ENCODE results near the gene LMAN1. TPM values are rescaled to one million over a fixed set of nuclear protein-coding genes. Genes with fewer than 3 reads are reported as not detected.

The LMAN1 gene
- polyA plus RNA-seq, 1 experiment, result 159 TPM

- H3K27me3 ChIP-seq (ENCODE audit: control insufficient read depth, insufficient read depth, low read length), result peaks cover 9% of the 10 kb centered on the region
- DNase-seq (ENCODE audit: low read depth, low spot score), result no peak
- CTCF ChIA-PET, result no interaction called here
- POLR2A ChIA-PET, result no interaction called here
- TF ChIP-seq CTCF (IDR thresholded peaks at IDR 0.05; ENCODE audit: low read depth, low read length), result no peak
- H3K27ac ChIP-seq (ENCODE audit: low read depth, low read length), result no peak overlapping the region
- no peaks in the 10 kb centered on the region for H3K9me3 ChIP-seq (ENCODE audit: control insufficient read depth, insufficient read depth, low read length)
- no peak overlapping the region for H3K4me3 ChIP-seq (ENCODE audit: low read depth, low read length)
Observed at GRCh38 chr18:59385191-59385590, 26.1 kb upstream of the LMAN1 start.

DNA sequence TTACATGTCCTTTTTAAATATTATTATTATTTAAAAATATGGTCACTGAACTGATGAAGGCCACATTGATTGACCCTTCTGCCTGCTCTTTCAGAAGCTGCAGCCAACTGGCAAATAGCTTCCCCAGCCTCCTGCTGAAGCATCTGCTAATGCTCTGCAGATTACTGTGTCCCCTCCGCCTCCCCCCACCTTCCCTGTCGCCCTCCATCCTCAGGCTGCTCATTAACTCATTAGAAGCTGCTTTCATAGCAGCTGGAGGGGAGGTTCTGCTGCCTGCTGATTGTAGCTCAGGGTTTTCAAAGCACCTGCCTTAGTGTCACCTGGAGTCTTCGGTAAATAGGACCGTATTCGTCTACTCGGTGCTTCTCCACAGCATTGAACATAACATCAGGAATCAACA, 24.8 kb upstream of the LMAN1 start:
- CTCF ChIA-PET, result interaction anchor here (0.8 to 1.7 kb wide), 3 partner anchors 13 to 24 kb away, joined by 3 to 15 read pairs (median 3); partner anchors contain the start of gene LMAN1
- H3K27ac ChIP-seq (ENCODE audit: low read depth, low read length), result no peak overlapping the region
- POLR2A ChIA-PET, result no interaction called here
- no peaks in the 10 kb centered on the region for H3K9me3 ChIP-seq (ENCODE audit: control insufficient read depth, insufficient read depth, low read length)
- no peak for TF ChIP-seq CTCF (IDR thresholded peaks at IDR 0.05; ENCODE audit: low read depth, low read length)
- DNase-seq (ENCODE audit: low read depth, low spot score), result no peak
- H3K27me3 ChIP-seq (ENCODE audit: control insufficient read depth, insufficient read depth, low read length), result peaks cover 11% of the 10 kb centered on the region
- no peak overlapping the region for H3K4me3 ChIP-seq (ENCODE audit: low read depth, low read length)

GRCh38 chr18:59382383-59382782, 23.3 kb upstream of the LMAN1 start:
- POLR2A ChIA-PET, result no interaction called here
- DNase-seq (ENCODE audit: low read depth, low spot score), result no peak
- peaks cover 13% of the 10 kb centered on the region for H3K27me3 ChIP-seq (ENCODE audit: control insufficient read depth, insufficient read depth, low read length)
- no peak for TF ChIP-seq CTCF (IDR thresholded peaks at IDR 0.05; ENCODE audit: low read depth, low read length)
- CTCF ChIA-PET, result interaction anchor here (2.5 to 2.6 kb wide), 2 partner anchors 21 to 74 kb away, joined by 7 to 15 read pairs; no protein-coding TSS in a partner anchor
- no peaks in the 10 kb centered on the region for H3K9me3 ChIP-seq (ENCODE audit: control insufficient read depth, insufficient read depth, low read length)
- no peak overlapping the region for H3K4me3 ChIP-seq (ENCODE audit: low read depth, low read length)
- no peak overlapping the region for H3K27ac ChIP-seq (ENCODE audit: low read depth, low read length)

DNA sequence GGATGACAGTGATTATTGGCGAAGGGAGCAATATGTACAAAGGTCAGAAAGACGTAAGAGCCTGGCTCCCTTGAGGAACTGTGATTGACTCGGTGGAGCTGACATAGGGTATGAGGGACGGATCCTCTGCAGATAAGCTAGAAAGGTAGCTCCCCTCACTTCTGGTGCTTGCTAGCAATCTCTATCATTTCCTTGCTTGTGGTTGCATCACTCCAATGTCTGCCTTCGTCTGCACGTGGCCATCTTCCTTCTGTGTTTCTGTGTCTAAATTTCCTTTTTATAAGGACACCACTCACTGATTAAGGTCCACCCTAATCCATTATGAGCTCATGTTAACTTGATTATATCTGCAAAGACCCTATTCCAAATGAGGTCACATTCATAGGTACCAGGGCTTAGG, 22.9 kb upstream of the LMAN1 start:
- POLR2A ChIA-PET, result no interaction called here
- Histone ChIP-seq H3K4me3 (ENCODE audit: low read depth, low read length) (no peak overlapping the region), H3K9me3 (ENCODE audit: control insufficient read depth, insufficient read depth, low read length) (no peaks in the 10 kb centered on the region), H3K27ac (ENCODE audit: low read depth, low read length) (no peak overlapping the region), H3K27me3 (ENCODE audit: control insufficient read depth, insufficient read depth, low read length) (peaks cover 15% of the 10 kb centered on the region)
- CTCF ChIA-PET, result interaction anchor here (2.5 to 2.6 kb wide), 2 partner anchors 21 to 74 kb away, joined by 7 to 15 read pairs; no protein-coding TSS in a partner anchor
- no peak for DNase-seq (ENCODE audit: low read depth, low spot score)
- TF ChIP-seq CTCF (IDR thresholded peaks at IDR 0.05; ENCODE audit: low read depth, low read length), result no peak

DNA sequence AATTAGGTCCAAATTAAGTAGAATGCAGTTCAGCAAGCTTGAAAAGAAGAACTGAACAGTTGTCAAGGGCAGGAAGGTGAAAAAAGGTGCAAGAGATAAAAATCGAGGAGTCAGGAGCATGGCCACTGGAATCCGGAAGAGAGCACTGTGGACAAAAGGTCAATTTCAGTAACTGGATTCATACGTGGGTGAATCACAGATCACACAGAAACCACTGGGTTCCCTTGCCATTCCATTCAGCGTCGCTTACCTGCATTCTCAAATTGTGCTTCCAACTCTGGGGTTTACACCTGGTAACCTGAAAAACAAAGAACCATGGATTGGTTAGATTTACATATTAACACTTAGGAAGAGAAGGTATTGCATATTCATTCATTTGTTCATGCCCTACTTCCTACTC, 21.6 kb upstream of the LMAN1 start:
- no peak overlapping the region for H3K4me3 ChIP-seq (ENCODE audit: low read depth, low read length)
- H3K27me3 ChIP-seq (ENCODE audit: control insufficient read depth, insufficient read depth, low read length), result peaks cover 15% of the 10 kb centered on the region
- H3K9me3 ChIP-seq (ENCODE audit: control insufficient read depth, insufficient read depth, low read length), result no peaks in the 10 kb centered on the region
- H3K27ac ChIP-seq (ENCODE audit: low read depth, low read length), result no peak overlapping the region
- POLR2A ChIA-PET, result no interaction called here
- TF ChIP-seq CTCF (IDR thresholded peaks at IDR 0.05; ENCODE audit: low read depth, low read length), result no peak
- DNase-seq (ENCODE audit: low read depth, low spot score), result no peak
- CTCF ChIA-PET, result interaction anchor here (1.1 to 2.6 kb wide), 2 partner anchors 22 to 73 kb away, joined by 5 to 7 read pairs; no protein-coding TSS in a partner anchor
